Activated naive CD8-positive, alpha-beta T cell treated with anti-CD3 and anti-CD28 coated beads, Interleukin-2, amount 50 U/mL, for 16 hours (primary cell): Measurements from ENCODE around the gene AP3D1.
"Not testable (repeated sequence)": the region's sequence is repeated elsewhere in the genome, so short reads cannot be mapped to it uniquely, and the experiment has no call there.

Source experiments
- DNase-seq: peaks from one replicate; pipeline ENCODE4 v3.0.0-alpha.2; 2020; ENCODE audit warnings: low read depth, low spot score

AP3D1 gene

DNA sequence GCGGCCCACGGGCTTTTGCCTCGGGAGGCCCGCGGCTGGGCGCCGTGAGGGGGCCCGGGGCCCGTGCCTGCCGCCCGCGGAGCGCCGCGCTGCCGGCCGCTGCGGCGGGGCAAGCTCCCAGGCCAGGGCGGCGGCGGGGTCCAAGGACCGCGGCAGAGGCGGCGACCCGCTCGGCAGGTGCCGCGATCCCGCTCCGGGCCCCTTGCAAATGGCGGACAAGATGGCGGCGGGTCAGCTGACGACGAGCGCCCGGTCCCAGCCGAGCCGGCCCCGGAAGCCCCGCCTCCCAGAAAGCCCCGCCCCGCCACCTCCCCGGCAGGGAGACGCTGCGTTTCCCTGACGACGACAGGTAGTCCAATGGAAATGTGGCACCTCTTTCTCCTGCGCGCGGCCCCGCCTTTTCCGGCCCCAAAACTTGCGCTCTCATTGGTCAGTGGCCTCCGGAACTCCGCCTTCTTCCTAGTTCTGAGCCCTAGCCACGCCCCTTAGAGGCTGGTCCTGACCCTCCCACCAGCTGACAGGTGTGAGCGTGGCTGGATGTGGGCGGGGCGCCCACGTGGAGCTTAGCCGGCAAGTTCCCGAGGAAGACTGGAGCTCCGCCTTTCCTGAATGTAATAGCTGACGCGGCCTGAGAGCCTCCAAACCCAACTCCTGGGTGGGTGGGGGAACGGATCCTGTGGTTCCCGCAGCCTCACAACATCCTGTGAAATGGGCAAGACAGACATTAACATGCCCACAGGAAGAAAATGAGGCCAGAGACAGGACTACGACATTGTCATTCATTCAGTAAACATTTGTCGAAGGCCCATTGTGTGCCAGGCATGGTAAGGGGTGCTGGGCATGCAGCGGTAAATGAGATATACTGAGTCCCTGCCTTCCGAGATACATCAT is at the start of gene AP3D1:
TSS of gene AP3D1 (minus strand) at position 228 of the 891 bp plus-strand sequence. CDS start 232 bp downstream, outside the sequence.
- peak; percentile 100 for DNase-seq

DNA sequence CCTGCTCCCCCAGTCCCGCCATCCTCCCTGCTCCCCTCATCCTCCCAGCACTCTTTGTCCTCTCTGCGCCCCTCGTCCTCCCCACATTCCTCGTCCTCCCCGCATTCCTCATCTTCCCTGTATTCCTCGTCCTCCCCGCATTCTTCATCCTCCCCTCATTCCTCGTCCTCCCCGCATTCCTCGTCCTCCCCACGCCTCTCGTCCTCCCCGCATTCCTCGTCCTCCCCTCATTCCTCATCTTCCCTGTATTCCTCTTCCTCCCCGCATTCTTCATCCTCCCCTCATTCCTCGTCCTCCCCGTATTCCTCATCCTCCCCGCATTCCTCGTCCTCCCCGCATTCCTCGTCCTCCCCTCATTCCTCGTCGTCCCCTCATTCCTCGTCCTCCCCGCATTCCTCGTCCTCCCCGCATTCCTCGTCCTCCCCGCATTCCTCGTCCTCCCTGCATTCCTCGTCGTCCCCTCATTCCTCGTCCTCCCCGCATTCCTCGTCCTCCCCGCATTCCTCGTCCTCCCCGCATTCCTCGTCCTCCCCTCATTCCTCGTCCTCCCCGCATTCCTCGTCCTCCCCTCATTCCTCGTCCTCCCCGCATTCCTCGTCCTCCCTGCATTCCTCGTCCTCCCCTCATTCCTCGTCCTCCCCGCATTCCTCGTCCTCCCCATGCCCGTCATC is 49.4 kb upstream of the AP3D1 start:
- DNase-seq, result not testable (repeated sequence)

DNA sequence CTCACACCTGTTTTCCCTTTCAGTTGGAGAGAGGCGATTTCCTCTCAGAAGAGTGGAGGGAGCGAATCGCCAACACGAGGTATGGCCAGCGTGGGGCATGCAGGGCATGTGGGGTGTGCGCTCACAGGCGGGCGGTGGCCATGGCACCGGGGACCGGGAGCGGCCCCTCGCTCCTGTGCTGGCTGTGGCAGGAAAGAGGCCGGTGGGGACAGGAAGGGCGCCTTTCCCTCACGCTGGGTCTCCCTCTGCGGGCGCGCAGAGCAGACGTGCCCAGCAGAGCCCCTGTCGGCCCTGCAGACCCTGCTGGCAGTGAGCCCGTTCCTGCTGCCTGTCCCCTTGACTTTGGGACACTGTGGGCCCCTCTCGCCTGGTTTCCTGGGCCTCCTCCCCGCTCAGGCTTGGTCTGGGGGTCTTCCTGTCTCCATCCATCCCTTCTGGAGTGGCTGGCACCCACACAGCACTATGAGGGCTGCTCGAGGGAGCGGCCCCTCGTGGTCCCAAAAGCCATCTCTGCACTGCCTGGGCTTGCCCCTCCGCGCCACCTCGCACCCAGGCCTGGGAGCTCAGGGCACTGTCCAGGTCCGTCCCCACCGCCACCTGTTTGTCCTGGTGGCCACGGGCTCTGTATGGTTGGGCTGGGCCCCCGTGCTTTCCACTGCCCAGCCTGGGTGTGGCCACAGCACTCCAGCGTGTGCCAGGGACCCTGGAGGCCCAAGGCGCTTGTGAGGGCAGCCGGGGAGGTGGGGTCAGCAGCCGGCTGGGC is 48.7 kb upstream of the AP3D1 start:
- DNase-seq, result no peak

DNA sequence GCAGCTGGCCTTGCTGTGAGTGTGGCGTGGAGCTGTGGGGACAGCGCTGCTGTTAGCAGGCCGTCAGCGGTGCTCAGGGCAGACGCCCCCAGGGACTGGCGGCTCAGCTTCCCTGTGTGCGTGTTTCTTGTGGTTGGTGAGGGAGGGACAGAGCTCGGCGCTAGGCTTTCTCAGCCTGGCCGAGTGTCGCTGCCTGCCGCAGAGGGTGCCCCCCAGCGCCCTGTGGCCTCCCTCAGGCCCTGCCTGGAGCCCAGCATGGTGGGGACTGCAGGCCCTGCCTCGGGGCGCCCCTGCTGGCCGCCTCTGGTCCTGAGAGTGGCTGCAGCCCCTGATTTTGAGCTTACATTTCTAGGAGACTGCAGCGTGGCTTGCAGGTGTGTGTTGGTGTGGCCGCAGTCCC is 47.8 kb upstream of the AP3D1 start:
- no peak for DNase-seq

DNA sequence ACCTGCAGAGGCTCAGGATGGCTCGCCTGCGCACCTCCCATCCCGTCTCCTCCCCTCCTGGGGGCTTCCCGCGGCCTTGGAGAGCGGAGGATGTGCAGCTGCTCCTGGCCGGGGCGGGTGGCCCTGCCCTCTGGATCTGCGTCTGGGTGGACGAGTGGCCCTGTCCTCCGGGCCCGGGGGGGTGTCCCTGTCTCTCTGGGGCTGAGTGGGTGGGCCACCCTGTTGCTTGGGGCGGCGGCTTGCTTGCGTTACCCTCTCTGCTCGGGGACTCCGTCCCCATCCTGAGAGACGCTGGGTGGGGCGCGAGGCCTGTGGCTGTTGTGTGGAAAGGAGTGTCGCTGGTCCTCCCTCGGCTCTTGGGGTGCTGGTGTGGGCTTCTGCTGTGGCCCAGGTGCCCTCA is 47.0 kb upstream of the AP3D1 start:
- no peak for DNase-seq

DNA sequence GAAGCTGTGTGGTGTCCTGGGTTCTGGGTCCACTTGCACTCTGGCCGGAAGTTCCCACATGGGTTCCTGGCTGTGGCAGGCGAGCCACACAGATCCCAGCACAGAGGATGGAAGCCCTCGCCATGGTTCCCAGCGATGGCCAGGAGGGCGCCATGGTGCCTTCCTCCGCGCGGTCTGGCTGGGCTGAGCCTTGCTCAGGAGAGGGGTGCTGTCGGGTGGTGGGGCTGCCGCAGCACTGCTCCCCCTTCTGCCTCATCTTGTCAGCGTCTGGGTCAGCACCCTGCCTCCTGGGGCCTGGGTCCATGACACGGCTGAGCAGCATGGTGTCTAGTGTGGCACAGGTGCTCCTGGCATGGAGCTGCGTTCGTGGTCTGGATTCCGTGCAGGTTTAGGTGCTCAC is 45.9 kb upstream of the AP3D1 start:
- no peak for DNase-seq

DNA sequence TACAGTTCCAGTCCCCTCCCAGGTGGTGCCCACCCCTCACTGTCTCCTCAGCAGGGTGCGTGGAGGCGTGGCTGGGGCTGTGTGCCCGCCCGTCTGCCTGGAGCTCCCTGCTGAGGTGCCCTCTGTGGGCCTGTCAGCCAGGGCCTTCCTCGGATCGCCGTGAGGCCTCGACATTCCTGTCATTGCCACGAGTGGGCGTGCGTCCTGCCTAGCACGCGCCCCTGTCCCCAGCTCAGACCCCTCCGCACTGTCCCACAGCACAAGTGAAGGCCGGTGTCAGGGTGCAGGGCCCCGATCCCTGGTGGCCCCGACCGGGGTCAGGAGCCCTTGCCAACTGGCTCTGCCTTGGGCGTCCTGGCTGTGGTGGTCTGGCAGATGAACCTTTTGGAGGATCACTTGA is 44.5 kb upstream of the AP3D1 start:
- no peak for DNase-seq

DNA sequence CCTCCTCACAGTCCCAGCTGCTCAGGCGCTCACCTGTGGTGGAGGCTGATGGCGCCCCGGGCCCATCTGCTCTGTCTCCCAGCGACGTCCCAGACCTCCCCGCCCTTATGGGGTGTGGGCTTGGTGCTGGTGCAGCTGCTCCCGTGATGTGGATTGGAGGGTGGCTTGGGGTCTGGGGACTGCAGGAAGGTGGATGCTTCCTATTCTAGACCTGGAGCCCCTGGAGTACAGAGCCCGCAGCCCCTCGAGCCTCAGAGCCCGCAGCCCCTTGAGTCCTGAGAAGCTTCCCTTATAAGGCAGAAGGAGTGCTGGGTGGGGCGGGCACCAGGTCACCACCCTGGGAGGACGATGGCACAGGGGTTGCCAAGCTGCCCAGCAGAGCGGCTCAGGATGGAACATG is 44.0 kb upstream of the AP3D1 start:
- DNase-seq, result no peak

DNA sequence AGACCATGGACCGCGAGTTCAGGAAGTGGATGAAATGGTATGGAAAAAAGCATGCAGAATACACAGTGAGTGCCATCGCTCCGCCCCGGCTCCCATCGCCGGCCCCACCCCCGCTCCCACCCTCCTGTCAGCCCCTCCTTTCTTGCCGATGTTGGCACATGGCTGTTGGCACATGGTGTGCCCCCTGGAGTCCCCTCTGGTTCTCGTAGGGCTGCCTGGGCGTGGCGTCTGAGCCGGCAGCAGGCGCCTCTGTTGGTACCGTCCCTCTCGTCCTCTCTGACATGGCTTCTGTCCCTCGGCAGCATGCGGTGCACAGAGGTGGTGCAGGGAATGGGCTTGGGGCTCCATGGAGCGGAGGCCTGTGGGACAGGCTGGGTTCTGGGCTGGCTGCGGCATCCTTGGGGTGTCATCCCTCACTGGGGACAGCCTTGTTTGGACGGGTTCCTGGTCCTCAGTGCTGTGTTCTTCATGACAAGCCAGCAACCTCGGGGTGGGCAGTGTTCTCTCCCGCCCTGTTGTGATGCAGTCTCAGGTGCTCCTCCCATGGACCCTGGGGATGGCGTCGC is 43.2 kb upstream of the AP3D1 start:
- DNase-seq, result no peak

DNA sequence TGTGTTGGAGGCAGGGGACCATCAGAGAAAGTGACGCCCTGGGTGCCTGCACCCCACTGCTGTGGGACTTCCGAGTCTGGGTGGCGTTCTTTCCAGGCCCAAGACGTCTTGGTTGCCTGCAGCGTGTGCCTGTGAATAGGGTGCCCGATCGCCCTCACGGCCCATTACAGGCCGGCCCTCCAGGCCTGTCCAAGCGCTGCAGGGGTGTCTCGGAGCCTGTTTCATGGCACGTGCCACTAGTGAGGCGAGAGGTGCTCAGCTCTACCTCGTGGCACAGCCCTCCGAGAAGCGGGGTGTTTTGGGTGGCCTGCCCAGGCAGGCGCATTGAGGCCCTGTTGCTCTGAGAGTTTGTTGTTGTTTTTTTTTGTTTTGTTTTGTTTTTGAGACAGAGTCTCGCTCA is 42.4 kb upstream of the AP3D1 start:
- no peak for DNase-seq

DNA sequence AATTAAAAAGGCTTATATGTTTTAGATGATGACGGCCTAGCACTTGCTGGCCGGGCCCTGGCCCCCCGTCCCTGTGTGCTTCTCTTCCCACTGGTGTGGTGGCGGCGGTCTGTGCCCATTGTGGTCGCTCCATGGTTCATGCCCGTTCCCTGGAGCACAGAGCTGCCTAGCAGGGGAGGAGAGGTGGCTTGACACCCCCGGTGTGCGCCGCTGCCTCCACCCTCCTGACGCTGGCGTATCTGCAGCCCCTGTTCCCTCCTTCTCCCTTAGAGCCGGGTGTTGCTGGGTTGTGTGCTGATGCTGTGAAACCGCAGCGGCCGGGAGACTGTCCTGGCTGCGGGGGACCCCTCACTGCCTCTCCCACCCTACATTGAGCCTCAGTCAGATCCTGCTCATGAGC is 41.5 kb upstream of the AP3D1 start:
- no peak for DNase-seq

DNA sequence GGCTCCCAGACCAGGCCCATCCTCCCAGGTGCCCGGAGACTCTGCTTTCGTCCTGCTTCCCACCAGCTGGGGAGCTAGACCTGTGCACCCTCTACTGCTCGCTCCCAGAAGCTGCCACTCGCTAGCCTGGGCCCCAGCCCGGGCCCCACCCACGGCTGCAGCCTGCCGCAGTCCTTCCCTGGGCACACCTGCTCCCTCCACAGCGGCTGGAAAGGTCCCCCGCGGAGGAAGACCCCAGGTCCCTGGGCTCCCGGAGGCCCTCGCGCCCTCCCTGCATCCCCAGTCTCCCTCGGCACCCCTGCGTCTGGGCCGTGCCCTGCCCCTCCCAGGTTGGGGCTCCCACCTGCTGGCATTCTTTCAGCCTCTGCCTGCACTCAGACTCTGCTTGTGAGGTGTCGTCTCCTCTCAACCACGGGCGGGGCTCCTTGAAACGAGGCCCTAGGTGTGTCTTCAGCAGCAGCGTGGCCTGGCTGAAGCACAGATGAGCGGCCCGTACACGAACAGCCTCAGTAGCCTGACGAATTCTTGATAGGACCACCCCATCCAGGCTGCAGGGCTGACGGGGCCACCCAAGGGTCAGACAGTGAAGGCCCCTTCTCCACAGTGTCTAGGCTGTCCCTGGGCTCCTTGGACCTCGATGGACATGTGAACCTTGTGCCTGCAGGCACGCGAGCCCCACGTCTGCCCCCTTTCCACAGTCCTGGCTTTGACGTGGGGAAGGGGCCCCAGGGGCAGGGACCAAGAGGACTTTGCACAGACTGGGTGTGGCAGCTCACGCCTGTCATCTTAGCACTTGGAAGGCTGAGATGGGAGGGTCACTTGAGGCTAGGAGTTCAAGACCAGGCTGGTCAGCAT is 40.3 kb upstream of the AP3D1 start:
- DNase-seq, result no peak

DNA sequence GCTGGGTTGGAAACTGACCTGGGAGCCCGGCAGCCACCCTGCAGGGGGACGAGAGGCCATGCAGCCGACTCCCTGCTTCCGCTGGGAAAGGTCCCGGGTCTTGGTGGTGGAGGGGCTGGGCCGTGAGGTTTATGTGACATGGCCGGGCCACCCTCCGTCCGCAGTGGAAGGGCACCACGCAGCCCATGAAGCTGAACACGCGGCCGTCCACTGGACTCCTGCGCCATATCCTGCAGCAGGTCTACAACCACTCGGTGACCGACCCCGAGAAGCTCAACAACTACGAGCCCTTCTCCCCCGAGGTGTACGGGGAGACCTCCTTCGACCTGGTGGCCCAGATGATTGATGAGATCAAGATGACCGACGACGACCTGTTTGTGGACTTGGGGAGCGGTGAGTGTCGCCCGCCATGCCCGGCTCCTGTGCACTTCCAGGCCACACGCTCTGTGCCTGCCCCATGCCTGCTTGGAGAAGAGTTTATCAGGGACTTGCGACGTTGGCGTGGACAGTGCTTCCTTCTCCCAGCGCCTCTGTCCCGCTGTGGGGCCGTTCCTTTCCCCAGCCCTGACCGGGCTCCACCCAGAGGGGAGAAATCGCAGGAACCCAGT is 39.6 kb upstream of the AP3D1 start:
- DNase-seq, result no peak

DNA sequence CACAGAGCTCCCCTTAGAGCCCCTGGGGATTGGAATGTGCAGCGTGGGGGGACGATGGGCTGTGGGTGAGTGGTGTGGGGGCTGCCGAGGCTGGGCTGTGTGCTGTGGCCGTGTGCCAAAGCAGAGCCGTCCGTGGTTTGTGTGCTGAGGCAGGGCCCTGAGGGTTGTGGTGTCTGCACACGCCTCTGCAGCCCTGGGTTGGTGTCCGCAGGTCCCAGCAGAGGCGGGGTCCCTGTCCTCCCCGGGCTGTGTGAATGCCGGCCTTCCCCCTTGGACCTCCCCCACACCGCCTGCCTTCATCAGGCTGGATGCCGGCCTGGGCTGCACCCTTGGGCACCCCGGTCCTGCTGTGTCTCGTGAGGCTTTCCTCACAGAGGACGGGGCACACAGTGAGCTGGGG is 38.5 kb upstream of the AP3D1 start:
- no peak for DNase-seq

DNA sequence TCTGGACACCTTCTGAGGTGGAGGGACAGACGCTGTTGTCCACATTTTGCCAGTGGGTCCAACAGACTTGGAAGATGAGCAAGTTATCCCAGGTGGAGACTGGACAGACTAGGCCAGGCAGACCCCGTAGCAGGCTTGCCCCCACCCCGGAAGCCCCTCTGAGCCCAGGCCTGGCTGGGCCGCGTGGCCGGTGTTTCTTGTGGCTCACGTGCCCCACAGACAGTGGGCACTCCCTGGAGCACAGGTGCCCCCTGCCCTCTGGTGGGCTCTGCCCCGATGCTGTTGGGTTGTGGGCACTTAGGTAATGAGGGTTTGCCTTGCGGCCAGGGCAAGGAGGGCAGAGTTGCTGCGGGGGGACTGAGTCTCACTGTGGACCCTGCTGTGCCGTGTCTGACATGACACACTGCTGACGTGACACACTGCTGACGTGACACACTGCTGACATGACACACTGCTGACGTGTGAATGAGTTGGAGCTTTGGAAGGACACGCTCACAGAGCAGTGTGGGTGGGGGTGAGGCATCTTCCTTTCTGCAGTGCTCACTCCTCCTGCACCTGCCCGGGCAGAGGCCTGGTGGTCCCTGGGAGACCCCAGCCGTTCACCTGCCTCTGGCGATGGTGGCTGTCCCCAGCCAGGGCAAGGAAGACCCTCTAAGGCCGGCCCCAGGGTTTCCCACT is 37.5 kb upstream of the AP3D1 start:
- DNase-seq, result no peak

DNA sequence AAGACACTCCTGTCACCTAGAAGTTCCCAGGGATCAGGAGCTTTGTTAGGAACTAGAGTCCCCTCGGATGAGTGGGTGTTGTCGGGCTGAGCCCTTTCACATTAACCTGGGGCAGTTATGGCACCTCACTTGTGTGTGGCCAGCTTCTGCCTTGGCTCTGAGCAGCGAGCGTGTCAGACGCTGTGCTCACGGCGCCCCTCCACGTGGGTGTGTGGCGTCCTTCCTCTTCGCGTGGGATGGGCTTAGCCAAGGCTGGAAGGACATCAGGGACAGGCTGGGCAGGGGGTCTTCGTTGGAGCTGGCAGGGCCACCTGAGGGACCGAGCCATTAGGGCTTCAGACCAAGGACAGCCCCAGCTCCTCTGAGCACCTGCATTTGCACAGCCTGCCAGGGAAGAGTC is 35.8 kb upstream of the AP3D1 start:
- DNase-seq, result no peak

DNA sequence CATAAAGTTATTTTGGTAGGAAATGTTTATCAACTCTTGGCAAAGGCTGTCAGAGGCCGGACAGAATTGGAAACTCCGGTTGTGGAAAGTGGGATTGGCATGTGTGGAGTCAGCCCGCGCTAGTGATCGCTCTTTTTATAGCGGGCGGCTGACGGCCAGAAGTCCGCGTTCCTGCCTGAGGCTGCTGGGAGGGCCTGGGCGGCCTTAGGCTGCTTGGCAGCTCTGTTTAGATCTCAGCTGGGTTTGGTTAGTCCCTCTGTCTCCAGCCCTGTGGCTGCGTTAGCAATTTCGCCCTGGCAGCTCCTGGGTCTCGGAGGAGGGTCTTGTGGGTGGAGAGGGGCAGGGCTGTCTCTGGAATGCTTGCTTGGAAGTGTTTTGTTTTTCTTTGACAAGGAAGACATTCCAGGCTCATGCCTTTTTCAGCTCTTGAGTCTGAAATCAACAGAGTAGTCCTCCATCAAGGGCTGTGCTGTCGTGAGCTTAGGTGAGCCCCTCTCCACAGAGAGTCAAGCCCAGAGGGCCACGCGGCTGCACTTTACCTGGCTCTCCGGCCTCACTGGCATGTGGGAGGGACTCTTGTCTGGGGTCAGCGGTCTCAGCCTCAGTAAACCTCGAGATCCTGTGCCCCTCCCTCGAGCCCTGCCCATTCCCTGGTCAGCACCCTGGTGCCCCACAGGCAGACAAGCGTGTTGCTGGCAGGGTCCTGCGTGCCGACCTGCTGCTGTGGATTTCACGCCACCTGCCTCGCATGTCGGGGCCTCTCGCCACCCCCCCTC is 34.9 kb upstream of the AP3D1 start:
- no peak for DNase-seq

DNA sequence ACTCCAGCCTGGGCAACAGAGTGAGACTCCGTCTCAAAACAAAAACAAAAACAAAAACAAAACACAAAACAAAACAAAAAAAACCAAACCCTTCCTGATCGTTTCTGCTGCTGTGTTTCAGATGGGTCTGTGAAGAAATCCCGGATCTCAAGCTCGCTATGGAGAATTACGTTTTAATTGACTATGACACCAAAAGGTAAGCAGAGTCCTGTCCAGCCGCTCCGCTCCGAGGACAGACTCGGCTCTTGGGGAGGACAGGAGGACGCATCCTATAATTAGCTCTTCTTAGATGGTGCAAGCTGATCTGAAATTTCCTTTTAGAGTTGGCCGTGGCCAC is 34.3 kb upstream of the AP3D1 start:
- DNase-seq, result no peak

DNA sequence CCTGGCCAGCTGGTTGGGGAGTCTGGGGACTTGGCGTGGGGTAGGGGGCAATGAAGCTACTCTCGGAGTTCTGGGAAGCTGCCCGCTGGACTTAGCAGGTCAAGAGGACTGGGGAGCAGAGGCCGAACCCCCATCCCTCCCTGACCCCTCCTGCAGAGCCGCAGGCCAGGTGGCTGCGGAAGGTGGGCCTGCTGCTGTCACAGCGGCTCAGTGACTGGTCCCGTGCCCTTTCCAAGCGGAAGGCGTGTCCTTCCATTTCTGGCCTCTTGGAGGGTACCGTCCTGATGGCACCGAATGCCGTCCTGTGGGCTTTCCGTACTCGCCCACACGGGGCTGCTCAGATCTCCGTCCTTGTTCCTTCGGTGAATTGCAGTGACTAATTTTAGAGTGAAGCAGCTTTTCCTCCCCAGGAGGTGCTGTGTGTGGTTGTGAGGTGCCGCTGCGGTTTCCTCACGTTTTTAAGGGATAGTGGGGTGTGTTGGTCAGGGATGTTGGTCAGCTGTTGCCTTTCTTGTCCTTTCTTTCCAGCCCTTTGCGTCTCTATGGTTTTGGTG is 33.1 kb upstream of the AP3D1 start:
- DNase-seq, result no peak
